ENCODE results near the gene A2M. TPM values are rescaled to one million over a fixed set of nuclear protein-coding genes. Genes with fewer than 3 reads are reported as not detected.
A peak's percentile ranks its signal among the peaks of the same experiment; 100 is the strongest.

A2M gene
- total and polyA plus RNA-seq, 12 donors: 141 to 897 (median 335) TPM

- Histone ChIP-seq H3K27ac (peak overlapping the region in 1 of 5 donors; percentile 32), H3K36me3 (replicated peaks in 1 of 2) (no peaks in the 10 kb centered on the region), H3K4me1 (replicated peaks in 1 of 2) (no peaks in the 10 kb centered on the region), H3K27me3 (no peaks in the 10 kb centered on the region), H3K4me3 (no peak overlapping the region), H3K9me3 (replicated peaks in 1 of 3) (no peaks in the 10 kb centered on the region)
- TF ChIP-seq POLR2A (IDR thresholded peaks at IDR 0.05) (no peak), CTCF (IDR thresholded peaks at IDR 0.05) (peak in 2 of 6 experiments; percentile 15 to 17)
- no peak for DNase-seq
- intact Hi-C loops (cut with DNase I): no loop called here
- 74 to 88% (median 79%) methylated on average over 11 to 16 of the region's 16 CpGs for WGBS, 4 donors
These were observed 19.4 kb upstream of the A2M start for GRCh38 chr12:9134981-9135628.

GRCh38 chr12:9133216-9133916 lies 17.6 kb upstream of the A2M start:
- TF ChIP-seq POLR2A (IDR thresholded peaks at IDR 0.05) (no peak), CTCF (IDR thresholded peaks at IDR 0.05) (no peak)
- intact Hi-C loops (cut with DNase I): no loop called here
- Histone ChIP-seq H3K27ac (no peak overlapping the region), H3K27me3 (no peaks in the 10 kb centered on the region), H3K4me1 (replicated peaks in 1 of 2) (no peaks in the 10 kb centered on the region), H3K36me3 (replicated peaks in 1 of 2) (no peaks in the 10 kb centered on the region), H3K9me3 (replicated peaks in 1 of 3) (no peaks in the 10 kb centered on the region), H3K4me3 (no peak overlapping the region)
- no peak for DNase-seq
- WGBS, 4 donors: 62 to 74% (median 65%) methylated on average over 1 of the region's 1 CpG

- no peaks in the 10 kb centered on the region for H3K4me1 ChIP-seq (replicated peaks in 1 of 2)
- H3K27ac ChIP-seq: peak overlapping the region in 1 of 5 donors; percentile 33
- H3K9me3 ChIP-seq (replicated peaks in 1 of 3): no peaks in the 10 kb centered on the region
- no peaks in the 10 kb centered on the region for H3K36me3 ChIP-seq (replicated peaks in 1 of 2)
- no peak for TF ChIP-seq POLR2A (IDR thresholded peaks at IDR 0.05)
- TF ChIP-seq CTCF (IDR thresholded peaks at IDR 0.05): no peak
- 21 to 23% (median 23%) methylated on average over 1 of the region's 1 CpG for WGBS, 4 donors
- H3K27me3 ChIP-seq: no peaks in the 10 kb centered on the region
- DNase-seq: no peak
- intact Hi-C loops (cut with DNase I): no loop called here
- no peak overlapping the region for H3K4me3 ChIP-seq
These were observed 16.4 kb upstream of the A2M start for GRCh38 chr12:9132008-9132535.

GRCh38 chr12:9130244-9130643 lies 14.5 kb upstream of the A2M start:
- Histone ChIP-seq H3K4me3 (no peak overlapping the region), H3K27me3 (no peaks in the 10 kb centered on the region), H3K27ac (no peak overlapping the region), H3K4me1 (replicated peaks in 1 of 2) (no peaks in the 10 kb centered on the region), H3K36me3 (replicated peaks in 1 of 2) (no peaks in the 10 kb centered on the region), H3K9me3 (replicated peaks in 1 of 3) (no peaks in the 10 kb centered on the region)
- no peak for DNase-seq
- TF ChIP-seq CTCF (IDR thresholded peaks at IDR 0.05) (no peak), POLR2A (IDR thresholded peaks at IDR 0.05) (no peak)
- WGBS, 4 donors: 73 to 91% (median 75%) methylated on average over 2 of the region's 2 CpGs
- intact Hi-C loops (cut with DNase I): no loop called here

Data from adrenal gland (tissue), 12 donors.